Islet of Langerhans (tissue), 1 donor: ENCODE data around the gene TM2D1.
"Not testable (repeated sequence)": the region's sequence is repeated elsewhere in the genome, so short reads cannot be mapped to it uniquely, and the experiment has no call there.

Source experiments
- FAIRE-seq: peaks from one replicate; lab custom pipeline; 2011; peaks lifted over from hg19 to GRCh38; lab: Jason Lieb, UNC

Gene TM2D1

GRCh38 chr1:61718996-61719663 is 5.8 kb downstream of the TM2D1 start:
- FAIRE-seq: not testable (repeated sequence)

DNA sequence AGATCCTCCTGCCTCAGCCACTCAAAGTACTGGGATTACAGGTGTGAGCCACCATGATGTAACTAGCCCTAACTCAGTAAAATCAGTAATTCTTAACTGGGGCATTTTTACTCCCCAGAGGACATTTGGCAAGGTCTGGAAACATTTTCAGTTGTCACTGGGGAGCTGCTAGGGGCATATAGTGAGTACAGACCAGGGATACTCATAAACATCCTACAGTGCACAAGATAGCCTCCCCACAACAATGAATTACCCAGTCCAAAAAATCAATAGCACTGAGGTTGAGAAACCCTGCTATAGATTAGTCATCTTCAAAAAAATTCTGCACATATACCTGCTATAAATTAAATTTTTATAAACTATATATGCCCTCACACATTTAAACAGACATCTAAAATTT is 13.0 kb downstream of the TM2D1 start:
- FAIRE-seq: no peak

DNA sequence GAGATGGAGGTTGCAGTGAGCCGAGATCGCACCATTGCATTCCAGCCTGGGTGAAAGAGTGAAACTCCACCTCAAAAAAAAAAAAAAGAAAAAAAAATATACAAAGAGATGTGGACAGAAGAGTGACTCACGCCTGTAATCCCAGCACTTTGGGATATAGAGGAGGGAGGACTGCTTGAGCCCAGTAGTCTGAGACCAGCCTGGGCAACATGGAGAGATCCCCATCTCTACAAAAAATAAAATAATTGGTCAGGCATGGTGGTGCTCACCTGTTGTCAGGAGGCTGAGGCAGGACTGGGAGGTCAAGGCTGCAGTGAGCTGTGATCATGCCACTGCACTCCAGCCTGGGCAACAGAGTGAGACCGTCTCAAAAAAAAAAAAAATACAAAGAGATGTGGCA is 13.7 kb downstream of the TM2D1 start:
- not testable (repeated sequence) for FAIRE-seq

GRCh38 chr1:61709908-61710289 is 15.0 kb downstream of the TM2D1 start:
- no peak for FAIRE-seq

DNA sequence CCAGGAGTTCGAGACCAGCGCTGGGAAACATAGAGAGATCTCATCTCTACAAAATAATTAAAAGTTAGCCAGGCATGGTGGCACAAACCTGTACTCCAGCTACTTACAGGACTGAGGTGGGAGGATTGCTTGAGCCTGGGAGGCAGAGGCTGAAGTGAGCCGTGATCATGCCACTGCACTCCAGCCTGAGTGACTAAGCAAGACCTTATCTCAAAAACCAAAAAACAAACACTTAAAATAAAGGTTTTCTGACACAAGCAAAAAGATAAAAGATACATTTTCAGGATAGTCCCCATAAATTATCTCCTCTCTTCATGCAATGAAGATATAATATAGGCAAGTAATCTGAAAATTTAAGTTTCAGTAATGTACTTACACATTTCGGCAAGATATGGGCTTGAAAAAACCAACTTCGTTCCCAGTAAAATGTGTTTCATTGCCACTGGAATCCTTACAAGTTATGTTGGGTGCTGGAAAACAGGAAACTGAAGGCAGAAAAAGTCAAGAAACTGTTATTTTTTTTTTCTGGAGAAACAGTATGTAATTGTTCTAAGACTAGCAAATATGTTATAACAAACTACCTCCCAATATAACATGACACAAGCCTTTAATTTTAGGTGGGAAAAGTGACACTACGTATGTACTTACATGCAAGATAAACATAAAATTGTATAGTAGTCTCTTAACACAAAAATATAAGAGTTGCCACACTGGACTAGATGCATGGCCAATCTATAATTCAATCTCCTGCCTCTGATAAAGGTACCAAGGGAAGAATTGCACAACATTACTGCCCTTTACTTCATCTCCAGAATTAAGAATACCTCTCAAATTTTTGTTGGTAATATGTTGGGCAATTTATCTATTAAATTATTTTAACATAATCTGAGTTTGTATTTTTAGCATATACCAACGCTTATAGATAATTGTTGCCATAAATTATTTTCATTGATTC is 15.7 kb downstream of the TM2D1 start:
- FAIRE-seq: peak; percentile 5

GRCh38 chr1:61699911-61700851 is 24.8 kb downstream of the TM2D1 start:
- no peak for FAIRE-seq

- FAIRE-seq: peak; percentile 56
These were observed 32.7 kb downstream of the TM2D1 start for GRCh38 chr1:61692155-61692800.

DNA sequence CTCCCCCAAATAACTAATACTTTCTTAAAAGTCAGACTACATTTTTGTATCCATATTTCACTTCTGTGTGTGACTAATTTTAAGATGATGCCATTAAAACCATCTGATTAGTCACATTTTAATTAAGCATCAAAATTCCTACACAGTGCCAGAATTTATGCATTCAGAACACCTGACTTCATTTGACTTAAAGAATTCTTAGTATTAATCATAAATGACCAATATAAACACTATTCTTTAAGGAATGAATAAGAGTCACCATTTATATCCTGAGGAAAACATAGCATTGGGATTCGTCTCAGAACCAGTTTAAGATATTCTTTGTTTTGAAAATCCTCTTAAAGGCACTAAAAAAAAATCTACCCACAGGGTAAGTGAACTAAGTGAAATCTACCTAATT is 37.0 kb downstream of the TM2D1 start:
- FAIRE-seq: peak; percentile 17

- FAIRE-seq: no peak
These were observed 42.0 kb downstream of the TM2D1 start for GRCh38 chr1:61682891-61683290.

GRCh38 chr1:61680500-61680899 is 44.4 kb downstream of the TM2D1 start:
- FAIRE-seq: no peak

GRCh38 chr1:61676881-61677280 is 48.1 kb downstream of the TM2D1 start:
- not testable (repeated sequence) for FAIRE-seq

DNA sequence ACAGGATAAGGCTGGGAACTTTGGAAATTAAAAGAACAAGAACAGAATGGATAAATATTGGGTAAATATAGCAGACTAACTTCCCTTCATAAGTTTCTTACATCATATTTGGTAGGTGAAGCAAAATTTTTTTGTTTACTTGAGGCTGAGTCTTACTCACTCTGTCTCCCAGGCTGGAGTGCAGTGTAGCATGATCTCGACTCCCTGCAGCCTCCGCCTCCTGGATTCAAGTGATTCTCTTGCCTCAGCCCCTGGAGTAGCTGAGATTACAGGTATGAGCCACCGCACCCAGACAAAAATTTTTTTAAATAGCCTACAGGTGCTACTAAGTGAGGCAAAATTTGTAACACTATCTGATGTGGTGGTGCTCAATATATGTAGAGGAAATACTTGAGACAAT is 50.7 kb downstream of the TM2D1 start:
- FAIRE-seq: no peak

- no peak for FAIRE-seq
These were observed 52.6 kb downstream of the TM2D1 start for GRCh38 chr1:61672376-61672775.

DNA sequence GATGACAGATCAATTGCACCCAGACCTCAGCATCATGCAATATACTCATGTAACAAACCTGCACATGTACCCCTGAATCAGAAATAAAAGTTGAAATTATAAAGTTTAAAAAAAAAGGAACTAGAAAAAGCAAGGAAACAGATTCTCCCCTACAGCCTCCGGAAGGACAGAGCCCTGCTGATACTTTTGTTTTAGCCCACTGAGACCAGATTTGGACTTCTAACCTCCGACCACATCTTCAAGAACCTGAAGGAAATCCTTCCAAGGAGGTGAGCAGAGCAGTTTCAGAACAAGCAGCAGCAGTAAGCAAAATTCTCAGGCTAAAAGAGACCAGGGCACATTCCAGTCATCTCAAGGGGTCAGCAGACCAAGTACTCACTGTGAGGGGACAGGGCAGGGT is 54.5 kb downstream of the TM2D1 start:
- no peak for FAIRE-seq

DNA sequence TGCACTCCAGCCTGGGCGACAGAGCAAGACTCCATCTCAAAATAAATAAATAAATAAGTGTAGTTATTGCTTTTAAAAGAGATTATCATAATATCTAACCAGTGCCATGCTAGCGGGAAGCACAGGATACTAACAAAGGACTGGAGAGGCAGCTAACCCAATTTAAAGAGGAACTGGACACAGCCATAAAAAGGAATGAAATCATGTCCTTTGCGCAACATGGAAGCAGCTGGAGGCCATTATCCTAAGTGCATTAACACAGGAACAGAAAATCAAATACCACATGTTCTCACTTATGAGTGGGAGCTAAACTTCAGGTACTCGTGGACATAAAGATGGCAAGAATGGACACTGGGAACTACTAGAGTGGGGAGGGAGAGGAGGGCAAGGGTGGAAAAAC is 54.9 kb downstream of the TM2D1 start:
- no peak for FAIRE-seq

- FAIRE-seq: no peak
These were observed 65.9 kb downstream of the TM2D1 start for GRCh38 chr1:61659061-61659460.

GRCh38 chr1:61655453-61655852 is 69.5 kb downstream of the TM2D1 start:
- FAIRE-seq: no peak

DNA sequence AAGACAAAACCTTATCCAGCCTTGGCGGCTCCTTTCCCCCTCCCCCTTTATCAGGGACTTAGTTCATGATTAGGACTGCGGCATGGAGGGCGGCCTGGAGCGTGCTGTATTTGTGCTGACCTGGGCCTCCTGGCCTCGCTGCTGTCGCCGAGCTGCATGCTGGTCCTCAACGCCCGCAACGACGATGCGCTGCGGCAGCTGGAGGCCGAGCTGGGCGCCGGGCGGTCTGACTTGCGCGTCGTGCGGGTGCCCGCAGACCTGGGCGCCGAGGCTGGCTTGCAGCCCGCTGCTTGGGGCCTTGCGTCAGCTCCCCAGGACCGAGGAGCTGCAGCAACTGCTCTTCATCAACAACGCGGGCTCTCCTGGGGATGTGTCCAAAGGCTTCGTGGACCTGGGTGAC is 70.9 kb downstream of the TM2D1 start:
- no peak for FAIRE-seq

DNA sequence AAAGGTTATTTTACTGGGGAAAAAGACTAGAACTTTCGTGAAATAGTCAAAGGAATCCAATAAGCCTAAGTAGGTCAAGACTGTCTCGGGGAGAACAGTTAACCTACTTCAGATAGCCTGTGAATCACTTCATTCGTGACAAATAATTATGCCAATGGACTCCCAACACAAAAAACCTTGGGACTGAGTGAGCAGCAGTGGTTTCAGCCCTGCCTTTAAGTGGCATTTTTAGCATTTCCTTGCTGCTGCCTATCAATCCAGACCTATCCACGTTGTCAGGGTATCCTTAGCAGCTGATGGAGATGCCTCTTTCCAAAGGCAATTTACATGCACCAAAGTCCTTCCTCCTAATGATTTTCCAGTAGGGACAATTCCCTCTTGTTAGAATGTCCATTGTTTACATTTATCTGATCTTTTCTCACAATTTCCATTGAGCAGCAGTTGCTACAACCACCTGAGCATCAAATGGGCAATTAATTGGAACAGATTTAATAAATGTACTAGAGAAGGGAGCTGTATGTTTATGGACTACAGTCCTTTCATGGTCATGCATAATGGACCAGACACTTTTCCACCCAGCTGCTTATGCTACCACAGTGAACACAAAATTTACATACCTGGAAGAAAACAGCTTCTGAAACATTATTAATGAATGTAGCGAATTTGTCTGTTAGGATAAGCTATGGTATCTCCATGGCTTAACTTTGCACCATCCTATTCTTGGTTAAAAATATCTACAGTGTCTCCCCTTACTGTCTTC is 75.8 kb downstream of the TM2D1 start:
- FAIRE-seq: no peak

DNA sequence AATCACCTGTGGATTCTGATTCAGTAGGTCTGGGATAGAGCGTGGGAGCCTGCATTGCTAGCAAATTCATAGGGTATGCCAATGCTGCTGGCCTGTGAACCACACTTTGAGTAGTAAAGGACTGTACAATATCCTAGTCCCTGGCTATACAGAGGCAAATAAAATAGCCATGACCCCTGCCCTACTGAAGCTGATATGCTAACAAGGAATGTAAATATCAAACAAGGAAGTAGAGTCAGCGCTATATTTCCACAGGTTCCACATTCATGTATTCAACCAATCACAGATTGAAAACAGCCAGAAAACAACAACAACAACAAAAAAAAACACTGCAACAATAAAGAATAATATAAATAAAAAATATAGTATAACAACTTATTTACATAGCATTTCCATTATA is 77.8 kb downstream of the TM2D1 start:
- no peak for FAIRE-seq

GRCh38 chr1:61645476-61645875 is 79.5 kb downstream of the TM2D1 start:
- FAIRE-seq: no peak
